ENCODE results near the gene SLU7. TPM values are rescaled to one million over a fixed set of nuclear protein-coding genes. Genes with fewer than 3 reads are reported as not detected.

SLU7 gene
- total RNA-seq, 1 donor from 2014 or later = 44.7 TPM

- Mint-ChIP-seq H3K36me3 (ENCODE audit: unreplicated experiment) (no peaks in the 10 kb centered on the region), H3K9me3 (ENCODE audit: unreplicated experiment) (peaks cover 1% of the 10 kb centered on the region), H3K27me3 (ENCODE audit: unreplicated experiment) (no peaks in the 10 kb centered on the region), H3K27ac (ENCODE audit: unreplicated experiment) (no peak overlapping the region), H3K4me3 (ENCODE audit: unreplicated experiment) (no peak overlapping the region), H3K4me1 (ENCODE audit: low read depth, unreplicated experiment) (no peaks in the 10 kb centered on the region)
- TF ChIP-seq, protein P1, sequence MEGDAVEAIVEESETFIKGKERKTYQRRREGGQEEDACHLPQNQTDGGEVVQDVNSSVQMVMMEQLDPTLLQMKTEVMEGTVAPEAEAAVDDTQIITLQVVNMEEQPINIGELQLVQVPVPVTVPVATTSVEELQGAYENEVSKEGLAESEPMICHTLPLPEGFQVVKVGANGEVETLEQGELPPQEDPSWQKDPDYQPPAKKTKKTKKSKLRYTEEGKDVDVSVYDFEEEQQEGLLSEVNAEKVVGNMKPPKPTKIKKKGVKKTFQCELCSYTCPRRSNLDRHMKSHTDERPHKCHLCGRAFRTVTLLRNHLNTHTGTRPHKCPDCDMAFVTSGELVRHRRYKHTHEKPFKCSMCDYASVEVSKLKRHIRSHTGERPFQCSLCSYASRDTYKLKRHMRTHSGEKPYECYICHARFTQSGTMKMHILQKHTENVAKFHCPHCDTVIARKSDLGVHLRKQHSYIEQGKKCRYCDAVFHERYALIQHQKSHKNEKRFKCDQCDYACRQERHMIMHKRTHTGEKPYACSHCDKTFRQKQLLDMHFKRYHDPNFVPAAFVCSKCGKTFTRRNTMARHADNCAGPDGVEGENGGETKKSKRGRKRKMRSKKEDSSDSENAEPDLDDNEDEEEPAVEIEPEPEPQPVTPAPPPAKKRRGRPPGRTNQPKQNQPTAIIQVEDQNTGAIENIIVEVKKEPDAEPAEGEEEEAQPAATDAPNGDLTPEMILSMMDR (IDR thresholded peaks at IDR 0.05; ENCODE audit: partially characterized antibody, unreplicated experiment) = no peak
- no peak for DNase-seq
Observed at GRCh38 chr5:160456480-160457177, 37.7 kb upstream of the SLU7 start.

GRCh38 chr5:160455600-160455999, 36.7 kb upstream of the SLU7 start:
- Mint-ChIP-seq H3K36me3 (ENCODE audit: unreplicated experiment) (no peaks in the 10 kb centered on the region), H3K4me3 (ENCODE audit: unreplicated experiment) (no peak overlapping the region), H3K27ac (ENCODE audit: unreplicated experiment) (no peak overlapping the region), H3K4me1 (ENCODE audit: low read depth, unreplicated experiment) (no peaks in the 10 kb centered on the region), H3K27me3 (ENCODE audit: unreplicated experiment) (no peaks in the 10 kb centered on the region), H3K9me3 (ENCODE audit: unreplicated experiment) (peaks cover 3% of the 10 kb centered on the region)
- TF ChIP-seq, protein P1 (IDR thresholded peaks at IDR 0.05; ENCODE audit: partially characterized antibody, unreplicated experiment) = no peak
- no peak for DNase-seq

DNA sequence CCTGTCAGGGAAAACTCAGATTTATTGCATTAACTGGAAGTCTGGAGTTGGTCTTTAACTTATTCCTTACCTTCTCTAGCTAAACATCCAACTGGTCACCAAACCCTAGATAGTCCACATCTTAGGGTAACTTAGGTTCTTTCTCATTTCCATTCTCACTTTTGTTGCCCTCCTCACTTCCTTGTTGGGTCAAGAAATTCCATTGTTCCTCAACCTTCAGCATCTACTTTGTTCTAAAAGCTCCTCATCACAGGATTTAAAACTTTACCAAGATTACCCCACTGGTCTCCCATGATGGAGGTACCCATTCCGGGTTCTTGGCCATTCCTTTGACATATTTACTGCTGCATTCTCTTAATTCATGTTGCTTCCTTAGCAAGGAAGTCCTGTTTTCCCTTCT, 34.9 kb upstream of the SLU7 start:
- H3K36me3 Mint-ChIP-seq (ENCODE audit: unreplicated experiment) = peaks cover 5% of the 10 kb centered on the region
- H3K27ac Mint-ChIP-seq (ENCODE audit: unreplicated experiment) = no peak overlapping the region

DNA sequence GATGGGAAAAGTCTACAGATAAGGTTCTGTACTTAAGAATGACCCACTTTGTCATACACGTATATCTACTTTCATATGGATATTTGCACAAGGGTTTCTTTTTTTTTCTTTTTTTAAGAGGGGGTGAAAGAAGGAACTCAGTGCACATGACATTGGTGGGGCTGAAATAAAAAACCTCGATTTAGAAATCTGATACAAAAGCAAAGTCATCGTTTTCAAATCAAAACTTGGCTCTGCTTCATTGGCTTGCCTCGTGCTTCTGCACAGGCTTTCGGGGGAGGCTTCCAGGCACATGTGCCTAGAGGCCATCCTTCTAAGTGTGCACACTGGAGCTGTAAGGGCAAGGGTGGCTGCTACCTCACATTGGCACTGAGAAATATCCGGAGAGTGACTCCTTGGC, 33.9 kb upstream of the SLU7 start:
- DNase-seq = no peak
- TF ChIP-seq, protein P1 (IDR thresholded peaks at IDR 0.05; ENCODE audit: partially characterized antibody, unreplicated experiment) = no peak
- Mint-ChIP-seq H3K27ac (ENCODE audit: unreplicated experiment) (no peak overlapping the region), H3K27me3 (ENCODE audit: unreplicated experiment) (no peaks in the 10 kb centered on the region), H3K4me3 (ENCODE audit: unreplicated experiment) (no peak overlapping the region), H3K36me3 (ENCODE audit: unreplicated experiment) (peaks cover 5% of the 10 kb centered on the region), H3K4me1 (ENCODE audit: low read depth, unreplicated experiment) (no peaks in the 10 kb centered on the region), H3K9me3 (ENCODE audit: unreplicated experiment) (peaks cover 1% of the 10 kb centered on the region)

More for the DNA sequence above, 34.9 kb upstream of the SLU7 start:
- H3K4me1 Mint-ChIP-seq (ENCODE audit: low read depth, unreplicated experiment) = no peaks in the 10 kb centered on the region
- TF ChIP-seq, protein P1 (IDR thresholded peaks at IDR 0.05; ENCODE audit: partially characterized antibody, unreplicated experiment) = no peak
- no peaks in the 10 kb centered on the region for H3K27me3 Mint-ChIP-seq (ENCODE audit: unreplicated experiment)
- H3K4me3 Mint-ChIP-seq (ENCODE audit: unreplicated experiment) = no peak overlapping the region
- H3K9me3 Mint-ChIP-seq (ENCODE audit: unreplicated experiment) = peaks cover 1% of the 10 kb centered on the region
- no peak for DNase-seq

GRCh38 chr5:160452036-160452435, 33.2 kb upstream of the SLU7 start:
- no peaks in the 10 kb centered on the region for H3K27me3 Mint-ChIP-seq (ENCODE audit: unreplicated experiment)
- H3K36me3 Mint-ChIP-seq (ENCODE audit: unreplicated experiment) = peaks cover 5% of the 10 kb centered on the region
- H3K4me3 Mint-ChIP-seq (ENCODE audit: unreplicated experiment) = no peak overlapping the region
- H3K4me1 Mint-ChIP-seq (ENCODE audit: low read depth, unreplicated experiment) = no peaks in the 10 kb centered on the region
- no peak for DNase-seq
- no peak overlapping the region for H3K27ac Mint-ChIP-seq (ENCODE audit: unreplicated experiment)
- H3K9me3 Mint-ChIP-seq (ENCODE audit: unreplicated experiment) = peaks cover 1% of the 10 kb centered on the region
- TF ChIP-seq, protein P1 (IDR thresholded peaks at IDR 0.05; ENCODE audit: partially characterized antibody, unreplicated experiment) = no peak

Data from glutamatergic neuron (in vitro differentiated cells).